AG10803 (cell line): ENCODE data around the gene REPS2.

Source experiments
- DNase-seq: peaks from one replicate; pipeline ENCODE4 v3.0.0; 2010; ENCODE audit warnings: low read depth
- H3K4me3 ChIP-seq: 2 replicates; pipeline ENCODE4 v1.5.1; 2011; ENCODE audit warnings: mild to moderate bottlenecking, low read length, control low read depth
- TF ChIP-seq, protein P1 (sequence below): conservative IDR thresholded peaks from 2 replicates; pipeline ENCODE4 v1.5.1; 2011; ENCODE audit warnings: mild to moderate bottlenecking, low read length, control low read depth, inconsistent platforms

Gene REPS2

DNA sequence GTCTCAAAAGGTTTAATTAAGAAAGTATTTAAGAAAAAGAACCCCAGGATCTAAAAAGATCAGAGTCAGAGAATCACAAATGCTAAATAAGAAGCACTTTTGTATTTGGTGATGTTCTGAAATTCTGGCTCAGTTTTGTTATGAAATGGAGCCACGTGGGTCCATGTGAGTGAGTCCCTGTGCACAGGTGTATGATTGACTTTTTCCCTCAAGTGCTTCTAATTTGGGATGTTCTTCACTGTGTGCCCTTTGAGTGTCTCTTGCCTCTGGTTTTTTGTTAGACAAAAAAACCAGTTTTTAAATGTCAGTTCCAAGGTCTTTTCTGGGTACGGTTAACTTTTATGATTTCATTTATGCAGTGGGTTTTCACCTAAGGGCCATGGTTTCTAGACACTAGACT is 44.4 kb downstream of the REPS2 start:
- no peak overlapping the region for H3K4me3 ChIP-seq
- TF ChIP-seq, protein P1, sequence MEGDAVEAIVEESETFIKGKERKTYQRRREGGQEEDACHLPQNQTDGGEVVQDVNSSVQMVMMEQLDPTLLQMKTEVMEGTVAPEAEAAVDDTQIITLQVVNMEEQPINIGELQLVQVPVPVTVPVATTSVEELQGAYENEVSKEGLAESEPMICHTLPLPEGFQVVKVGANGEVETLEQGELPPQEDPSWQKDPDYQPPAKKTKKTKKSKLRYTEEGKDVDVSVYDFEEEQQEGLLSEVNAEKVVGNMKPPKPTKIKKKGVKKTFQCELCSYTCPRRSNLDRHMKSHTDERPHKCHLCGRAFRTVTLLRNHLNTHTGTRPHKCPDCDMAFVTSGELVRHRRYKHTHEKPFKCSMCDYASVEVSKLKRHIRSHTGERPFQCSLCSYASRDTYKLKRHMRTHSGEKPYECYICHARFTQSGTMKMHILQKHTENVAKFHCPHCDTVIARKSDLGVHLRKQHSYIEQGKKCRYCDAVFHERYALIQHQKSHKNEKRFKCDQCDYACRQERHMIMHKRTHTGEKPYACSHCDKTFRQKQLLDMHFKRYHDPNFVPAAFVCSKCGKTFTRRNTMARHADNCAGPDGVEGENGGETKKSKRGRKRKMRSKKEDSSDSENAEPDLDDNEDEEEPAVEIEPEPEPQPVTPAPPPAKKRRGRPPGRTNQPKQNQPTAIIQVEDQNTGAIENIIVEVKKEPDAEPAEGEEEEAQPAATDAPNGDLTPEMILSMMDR: no peak
- DNase-seq: no peak

DNA sequence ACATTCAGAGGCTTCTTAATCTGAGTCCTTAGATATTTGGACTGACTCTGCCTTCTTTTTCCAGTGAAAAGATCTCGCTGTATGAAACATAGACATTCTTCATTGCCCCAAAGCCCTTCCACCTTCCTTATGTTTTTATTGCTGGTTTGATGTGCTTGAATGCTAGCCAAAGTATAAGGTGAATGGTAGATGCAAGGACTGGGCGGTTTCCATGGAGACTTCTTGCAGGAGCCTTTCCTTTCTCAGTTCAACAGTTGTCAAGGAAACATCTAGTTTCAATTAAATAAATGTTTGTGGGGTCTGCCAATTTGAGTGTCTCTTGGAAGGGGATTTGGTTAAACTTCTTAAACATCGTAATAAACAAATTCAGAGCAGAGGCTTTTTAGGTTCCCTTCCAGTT is 46.0 kb downstream of the REPS2 start:
- TF ChIP-seq, protein P1: no peak
- no peak overlapping the region for H3K4me3 ChIP-seq
- DNase-seq: no peak

GRCh38 chrX:16992951-16993350 is 46.5 kb downstream of the REPS2 start:
- no peak overlapping the region for H3K4me3 ChIP-seq
- TF ChIP-seq, protein P1: no peak
- DNase-seq: no peak

DNA sequence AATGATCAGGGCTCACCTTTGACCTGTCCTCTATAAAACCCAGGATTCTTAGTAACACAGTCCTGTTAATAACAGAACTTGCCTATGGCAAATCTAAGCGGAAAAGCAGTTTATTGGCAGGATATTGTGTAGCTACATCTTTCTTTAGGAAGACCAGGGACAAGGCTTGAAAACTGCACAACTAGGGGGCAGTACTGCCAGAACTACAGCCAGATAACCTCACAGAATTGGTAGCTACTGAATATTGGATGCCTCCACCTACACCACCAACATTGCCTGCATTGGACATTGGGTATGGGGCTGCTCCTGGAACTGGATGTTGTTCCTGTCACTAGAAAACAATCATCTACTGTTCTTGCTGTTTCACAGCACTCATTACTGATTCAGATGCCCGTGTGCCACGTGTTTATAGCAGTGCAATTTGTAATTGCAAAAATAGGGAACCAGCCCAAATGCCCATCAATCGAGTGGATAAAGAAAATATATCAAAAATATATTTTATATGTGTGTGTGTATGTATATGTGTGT is 47.4 kb downstream of the REPS2 start:
- TF ChIP-seq, protein P1: no peak; the same call in 1 of the 2 replicates
- no peak overlapping the region for H3K4me3 ChIP-seq
- no peak for DNase-seq

GRCh38 chrX:16994736-16995135 is 48.3 kb downstream of the REPS2 start:
- TF ChIP-seq, protein P1: no peak
- no peak overlapping the region for H3K4me3 ChIP-seq
- no peak for DNase-seq

GRCh38 chrX:16997313-16997712 is 50.9 kb downstream of the REPS2 start:
- no peak overlapping the region for H3K4me3 ChIP-seq
- DNase-seq: no peak
- TF ChIP-seq, protein P1: no peak

DNA sequence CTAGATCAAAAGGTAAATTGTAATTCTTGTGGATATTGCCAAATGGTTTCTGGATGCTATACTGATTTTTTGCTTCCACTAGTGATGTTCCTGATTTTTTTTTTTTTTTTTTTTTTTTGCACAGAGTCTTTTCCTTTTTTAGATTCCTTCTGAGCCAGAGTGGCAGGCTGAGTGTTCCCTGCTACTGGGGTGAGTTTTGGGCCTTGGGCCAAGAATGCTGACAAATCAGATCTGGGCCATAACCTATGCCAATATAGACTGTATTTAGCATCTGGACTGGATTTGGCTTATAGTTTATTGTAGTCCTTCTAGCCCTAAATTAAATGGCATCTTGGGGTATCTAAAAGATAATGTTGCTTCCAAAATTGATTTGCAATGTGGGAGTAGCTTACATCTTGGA is 52.8 kb downstream of the REPS2 start:
- H3K4me3 ChIP-seq: no peak overlapping the region
- DNase-seq: no peak
- TF ChIP-seq, protein P1: no peak
